NCI-H526 treated with DMSO at 0.1 percent for 48 hours (cell line): ENCODE measurements around the gene TM2D3.
A peak's percentile ranks its signal among the peaks of the same experiment; 100 is the strongest.

Source experiments
- DNase-seq: peaks from one replicate; lab custom pipeline; 2025; lab: John Stamatoyannopoulos, UW

Gene TM2D3

GRCh38 chr15:101652098-101652785 is at the start of gene TM2D3:
TM2D3 (minus strand) TSS chr15:101652381; CDS start chr15:101652361, 20 bp downstream.
- DNase-seq = peak; percentile 77

GRCh38 chr15:101698314-101698713 is 46.1 kb upstream of the TM2D3 start:
- DNase-seq = no peak

DNA sequence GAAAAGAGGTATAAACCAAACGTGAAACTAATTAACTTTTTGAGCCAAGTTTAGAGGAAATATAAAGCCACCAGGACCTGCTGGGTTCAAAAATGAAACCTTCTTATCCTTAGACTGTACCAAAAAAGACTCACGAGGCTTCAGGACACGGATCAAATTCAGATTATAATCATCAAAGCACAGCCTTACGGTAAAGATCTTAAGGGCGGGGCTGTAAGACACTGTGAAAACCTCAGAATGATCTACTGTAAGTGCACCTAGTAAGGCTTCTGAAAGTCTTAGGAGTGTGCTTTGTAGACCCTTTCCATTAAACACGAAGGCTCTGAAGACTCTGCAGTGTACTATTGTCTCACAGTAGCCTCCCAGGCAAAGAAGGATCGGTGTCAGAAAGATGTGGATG is 45.3 kb upstream of the TM2D3 start:
- no peak for DNase-seq

- no peak for DNase-seq
Measured at GRCh38 chr15:101696829-101697228, 44.6 kb upstream of the TM2D3 start.

- no peak for DNase-seq
Measured at GRCh38 chr15:101694261-101694660, 42.1 kb upstream of the TM2D3 start.

DNA sequence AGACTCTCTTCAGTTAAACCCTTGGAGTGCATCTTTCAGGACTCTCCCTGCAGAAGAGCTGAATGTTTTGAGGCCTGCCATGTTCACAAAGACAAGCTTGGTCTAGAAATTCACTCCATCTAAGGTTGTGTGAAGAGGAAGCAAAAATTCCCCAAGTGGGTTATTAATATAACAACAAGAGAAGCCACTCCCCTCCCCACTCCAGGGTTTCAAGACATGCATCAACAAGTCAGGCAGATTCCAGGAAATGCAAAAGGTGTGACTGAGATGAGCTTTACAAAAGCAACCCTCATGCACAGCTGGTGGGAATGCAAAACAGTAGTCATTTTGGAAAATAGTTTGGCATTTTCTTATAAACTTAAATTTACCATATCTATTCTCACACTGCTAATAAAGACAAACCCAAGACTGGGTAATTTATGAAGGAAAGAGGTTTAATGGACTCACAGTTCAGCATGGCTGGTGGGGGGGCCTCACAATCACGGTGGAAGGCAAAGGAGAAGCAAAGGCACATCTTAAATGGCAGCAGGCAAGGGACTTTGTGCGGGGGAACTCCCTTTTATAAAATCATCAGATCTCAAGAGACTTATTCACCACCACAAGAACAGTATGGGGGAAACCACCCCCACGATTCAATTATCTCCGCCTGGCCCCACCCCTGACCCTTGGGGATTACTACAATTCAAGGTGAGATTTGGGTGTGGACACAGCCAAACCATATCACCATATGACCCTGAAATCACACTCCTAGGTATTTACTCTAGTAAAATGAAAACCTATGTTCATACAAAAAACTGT is 40.8 kb upstream of the TM2D3 start:
- peak; percentile 2 for DNase-seq

DNA sequence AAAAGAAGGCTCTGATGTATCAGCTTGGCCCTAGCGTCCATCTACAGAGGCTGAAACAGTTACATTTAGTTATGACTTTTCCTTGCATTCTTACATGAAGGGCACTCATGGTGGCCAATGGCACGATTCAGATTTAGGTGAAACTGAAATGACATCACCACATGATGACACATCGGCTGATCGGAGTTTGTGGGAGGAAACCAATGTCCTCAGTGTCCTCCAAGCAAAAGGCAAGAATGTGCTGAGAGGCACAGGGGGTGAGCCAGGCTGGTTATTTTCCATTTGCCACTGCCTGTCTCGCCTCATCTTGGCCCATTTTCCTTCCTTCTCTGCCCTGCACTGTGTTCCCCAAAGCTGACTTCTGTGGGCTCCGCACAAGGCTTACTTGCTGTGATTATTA is 37.7 kb upstream of the TM2D3 start:
- DNase-seq = no peak

DNA sequence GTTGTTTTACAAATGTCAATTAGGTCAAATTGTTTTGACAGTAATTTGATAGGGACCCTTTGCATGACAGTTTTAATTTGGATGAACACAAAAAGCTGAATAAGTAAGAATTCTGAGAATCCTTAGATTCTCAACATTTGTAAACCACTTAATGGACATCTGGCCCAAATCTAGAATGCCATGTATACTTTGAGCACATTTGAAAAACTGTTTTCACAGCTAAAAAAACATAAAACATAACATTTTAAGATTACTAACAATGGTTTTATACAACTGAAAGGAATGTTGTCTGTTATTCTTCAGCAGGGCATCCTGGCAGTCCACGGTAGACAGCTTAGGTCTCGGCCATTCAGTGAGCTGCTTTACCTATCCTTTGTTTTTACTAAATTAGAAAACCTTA is 34.5 kb upstream of the TM2D3 start:
- no peak for DNase-seq

DNA sequence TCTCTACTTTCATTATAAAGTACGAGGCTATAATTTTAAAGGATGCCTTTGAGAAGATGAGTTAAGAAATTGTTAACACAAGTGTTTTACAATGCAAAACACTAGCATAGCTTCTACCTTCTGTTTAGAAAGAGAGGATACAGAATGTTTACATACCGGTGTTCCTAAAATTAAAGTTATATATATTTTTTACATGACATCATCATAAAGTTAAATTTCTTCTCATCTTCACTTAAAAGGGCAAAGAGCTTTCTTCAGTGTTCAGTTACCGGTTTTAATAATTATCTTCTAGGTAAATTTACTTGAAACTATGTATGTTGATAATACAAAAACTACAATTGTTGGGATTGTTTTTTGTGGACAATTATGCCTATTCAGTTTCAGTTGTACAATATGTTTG is 32.7 kb upstream of the TM2D3 start:
- peak; percentile 79 for DNase-seq

GRCh38 chr15:101684384-101684783 is 32.2 kb upstream of the TM2D3 start:
- no peak for DNase-seq

- DNase-seq = no peak
Measured at GRCh38 chr15:101679806-101680205, 27.6 kb upstream of the TM2D3 start.

- no peak for DNase-seq
Measured at GRCh38 chr15:101676921-101677329, 24.7 kb upstream of the TM2D3 start.

DNA sequence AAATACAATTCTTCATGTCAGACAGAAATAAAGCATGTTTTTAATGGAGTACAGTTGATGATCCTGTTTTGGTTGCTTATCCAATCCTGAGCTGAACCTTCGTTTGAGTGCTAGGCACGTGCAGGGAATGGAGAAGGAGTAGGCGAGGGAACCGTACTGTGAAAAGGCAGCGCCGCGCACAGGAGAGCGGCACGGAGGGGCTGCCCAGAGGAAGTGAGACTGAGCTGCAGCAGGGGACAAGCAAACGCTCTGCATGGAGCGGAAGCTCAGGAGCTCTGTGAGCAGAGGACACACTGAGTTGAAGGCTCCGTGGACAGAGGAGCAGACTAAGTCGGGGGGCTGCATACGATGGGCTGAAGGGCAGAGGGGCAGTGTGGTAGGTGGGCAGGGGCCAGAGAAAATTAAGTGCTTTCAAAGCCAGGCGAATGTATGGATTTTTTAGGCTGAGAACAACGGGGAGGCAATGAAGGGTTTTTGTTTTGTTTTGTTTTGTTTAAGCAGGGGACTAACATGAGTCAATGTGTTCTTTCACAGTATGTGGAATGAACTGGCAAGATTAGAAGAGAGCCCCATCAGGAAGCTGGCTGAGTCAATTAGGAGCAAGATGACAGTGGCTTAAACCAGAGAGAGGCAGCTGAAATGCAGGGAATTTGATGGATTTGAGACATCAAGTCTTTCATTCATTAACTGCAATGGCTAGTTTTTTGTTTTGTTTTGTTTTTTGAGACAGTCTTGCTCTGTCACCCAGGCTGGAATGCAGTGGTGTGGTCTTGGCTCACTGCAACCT is 23.8 kb upstream of the TM2D3 start:
- DNase-seq = no peak

GRCh38 chr15:101675015-101675414 is 22.8 kb upstream of the TM2D3 start:
- DNase-seq = no peak

DNA sequence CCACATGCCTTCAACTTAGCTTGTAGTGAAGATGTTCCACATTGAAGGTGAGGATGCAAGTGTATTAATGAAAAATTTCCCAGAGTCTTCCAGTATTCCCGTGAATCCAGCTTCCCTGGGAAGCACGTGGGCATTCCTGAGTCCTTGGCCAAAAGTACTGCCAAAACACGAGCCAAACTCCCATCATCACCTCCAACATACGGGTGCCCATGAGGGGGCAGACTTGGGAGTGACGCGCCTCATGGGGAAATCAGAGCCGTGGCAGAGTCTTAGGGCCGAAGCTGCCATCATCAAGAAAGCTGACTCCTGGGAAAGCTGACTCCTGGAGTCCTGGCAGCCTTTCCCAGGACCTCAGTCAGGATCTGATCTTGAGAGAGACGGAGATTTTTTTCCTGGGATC is 20.1 kb upstream of the TM2D3 start:
- no peak for DNase-seq

DNA sequence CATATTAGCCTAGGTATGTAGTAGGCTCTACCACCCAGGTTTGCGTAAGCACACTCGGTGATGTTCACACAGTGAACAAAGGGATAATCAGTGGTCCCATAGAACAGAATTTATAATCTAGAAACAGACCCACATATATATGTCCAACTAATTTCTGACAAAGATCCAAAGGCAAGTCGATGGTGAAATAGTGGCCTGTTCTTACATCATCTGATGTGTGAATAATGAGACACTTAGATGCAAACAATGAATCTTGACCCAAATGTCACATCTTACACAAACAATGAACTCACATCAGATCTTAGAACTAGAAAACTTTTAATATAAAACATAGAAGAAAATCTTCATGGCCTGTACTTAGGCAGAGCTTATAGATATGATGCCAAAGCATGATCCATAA is 17.6 kb upstream of the TM2D3 start:
- no peak for DNase-seq

- no peak for DNase-seq
Measured at GRCh38 chr15:101667881-101668280, 15.7 kb upstream of the TM2D3 start.

DNA sequence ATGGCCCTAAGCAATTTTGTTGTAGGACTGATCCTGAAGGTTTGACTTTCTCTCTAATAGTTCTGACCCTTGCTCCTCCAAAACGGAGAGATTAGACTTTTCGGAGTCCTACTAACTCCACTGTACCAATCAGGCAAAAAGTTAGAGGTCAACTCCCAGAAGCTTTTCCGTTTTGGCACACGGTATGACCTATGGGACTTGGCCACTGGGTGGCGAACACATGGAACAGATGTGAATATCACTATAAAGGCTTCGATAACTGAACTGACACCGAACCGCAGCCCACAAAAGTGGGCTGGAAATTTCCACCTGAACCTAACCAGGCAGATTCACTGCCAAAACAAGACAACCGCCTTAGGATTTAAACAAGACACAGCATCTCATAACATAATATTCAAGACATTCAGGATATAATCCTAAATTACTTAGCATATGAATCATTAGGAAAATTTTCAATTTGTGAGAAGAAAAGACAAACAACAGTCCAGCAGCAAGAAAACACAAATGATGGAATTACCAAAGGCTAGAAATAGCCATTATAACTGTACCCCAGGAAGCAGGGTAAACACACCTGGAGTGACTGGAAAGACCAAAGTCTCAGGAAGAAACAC is 12.2 kb upstream of the TM2D3 start:
- no peak for DNase-seq

- no peak for DNase-seq
Measured at GRCh38 chr15:101662203-101662602, 10.0 kb upstream of the TM2D3 start.

GRCh38 chr15:101660005-101660404 is 7.8 kb upstream of the TM2D3 start:
- DNase-seq = no peak

GRCh38 chr15:101657968-101658784 is 6.0 kb upstream of the TM2D3 start:
- no peak for DNase-seq
